IMR-90 (cell line): Measurements from ENCODE around the gene NR4A2. TPM values are rescaled to one million over a fixed set of nuclear protein-coding genes. Genes with fewer than 3 reads are reported as not detected.

ENCODE experiments used
- ATAC-seq: fragments of 200-7000 bp; cut with Tn5 transposase; 2 replicates; pipeline ENCODE4 v1.9.1; 2020; ENCODE audit warnings: low read depth, mild to moderate bottlenecking, moderate library complexity
- BruUV-seq: library from RNA; stranded (reverse); fragments of 400-500 nt; replicated peaks from 2 replicates; lab custom pipeline; 2021; lab: Mats Ljungman, UMichigan
- CTCF ChIA-PET: fragments of 300-600 bp; formaldehyde crosslinking; extraction: SDS; loops from one replicate; lab custom pipeline; 2021; ENCODE audit warnings: antibody characterized with exemption; lab: Yijun Ruan, JAX
- POLR2A ChIA-PET: fragments of 300-600 bp; sonication (Branson Sonifier 250); formaldehyde crosslinking; loops from one replicate; lab custom pipeline; 2022; ENCODE audit warnings: antibody characterized with exemption; ENCODE audit not compliant: unreplicated experiment; lab: Charles Lee
- DNase-seq: peaks from one replicate; pipeline ENCODE4 v3.0.0; 2013
- H2AFZ ChIP-seq: replicated peaks from 2 replicates; pipeline ENCODE3; 2013; ENCODE audit warnings: low read length, mild to moderate bottlenecking; ENCODE audit not compliant: poor library complexity
- H2AK5ac ChIP-seq: 2 replicates; pipeline ENCODE4 v1.6.1; 2013; ENCODE audit warnings: low read depth, low read length, inconsistent platforms
- H2AK9ac ChIP-seq: replicated peaks from 2 replicates; pipeline ENCODE3; 2013; ENCODE audit warnings: mild to moderate bottlenecking, low read depth, low read length, moderate library complexity; ENCODE audit not compliant: poor library complexity
- H2BK120ac ChIP-seq: 2 replicates; pipeline ENCODE4 v1.6.1; 2013; ENCODE audit warnings: low read depth, low read length, inconsistent platforms
- H2BK15ac ChIP-seq: 3 replicates; pipeline ENCODE4 v1.6.1; 2013; ENCODE audit warnings: low read depth, low read length, inconsistent platforms
- H2BK20ac ChIP-seq: 2 replicates; pipeline ENCODE4 v1.6.1; 2013; ENCODE audit warnings: low read depth, mild to moderate bottlenecking, inconsistent platforms, low read length, moderate library complexity
- H2BK5ac ChIP-seq: 2 replicates; pipeline ENCODE4 v1.6.1; 2013; ENCODE audit warnings: mild to moderate bottlenecking, low read depth, low read length, inconsistent platforms; ENCODE audit not compliant: poor library complexity, severe bottlenecking
- H3K14ac ChIP-seq: replicated peaks from 2 replicates; pipeline ENCODE4 v1.6.1; 2013; ENCODE audit warnings: low read depth, low read length, inconsistent platforms
- H3K18ac ChIP-seq: 2 replicates; pipeline ENCODE4 v1.6.1; 2013; ENCODE audit warnings: low read depth, low read length, control low read depth
- H3K23ac ChIP-seq: 2 replicates; pipeline ENCODE4 v1.6.1; 2013; ENCODE audit warnings: low read depth, low read length, inconsistent platforms
- H3K27ac ChIP-seq: 2 replicates; pipeline ENCODE4 v1.5.1; 2013; ENCODE audit warnings: mild to moderate bottlenecking, control low read depth, low read length; ENCODE audit not compliant: insufficient read depth
- H3K27me3 ChIP-seq: 2 replicates; pipeline ENCODE4 v1.6.1; 2013; ENCODE audit warnings: low read length; ENCODE audit not compliant: control insufficient read depth, insufficient read depth
- H3K36me3 ChIP-seq: 2 replicates; pipeline ENCODE4 v1.6.1; 2013; ENCODE audit warnings: low read length, mixed read lengths; ENCODE audit not compliant: control insufficient read depth, insufficient read depth
- H3K4ac ChIP-seq: 2 replicates; pipeline ENCODE4 v1.6.1; 2013; ENCODE audit warnings: low read depth, low read length, inconsistent platforms
- H3K4me1 ChIP-seq: 2 replicates; pipeline ENCODE4 v1.6.1; 2013; ENCODE audit warnings: low read length, mixed read lengths; ENCODE audit not compliant: control insufficient read depth, insufficient read depth
- H3K4me2 ChIP-seq: 2 replicates; pipeline ENCODE4 v1.6.1; 2013; ENCODE audit warnings: low read depth, mild to moderate bottlenecking, control low read depth, low read length, moderate library complexity
- H3K4me3 ChIP-seq: 2 replicates; pipeline ENCODE4 v1.5.1; 2013; ENCODE audit warnings: low read depth, mild to moderate bottlenecking, control low read depth, low read length, moderate library complexity; ENCODE audit not compliant: insufficient read depth
- H3K56ac ChIP-seq: 2 replicates; pipeline ENCODE4 v1.6.1; 2013; ENCODE audit warnings: low read length, inconsistent platforms; ENCODE audit not compliant: insufficient read depth; ENCODE audit errors: extremely low read depth
- H3K79me1 ChIP-seq, 2 experiments: 2 replicates each; pipeline ENCODE4 v1.6.1; 2013; ENCODE audit warnings: low read length in 2 of 2, inconsistent platforms in 1 of 2, low read depth in 1 of 2
- H3K9ac ChIP-seq: 2 replicates; pipeline ENCODE4 v1.6.1; 2013; ENCODE audit warnings: low read depth, low read length, control low read depth
- H3K9me1 ChIP-seq: 2 replicates; pipeline ENCODE4 v1.6.1; 2013; ENCODE audit warnings: low read length, inconsistent platforms; ENCODE audit not compliant: insufficient read depth
- H3K9me3 ChIP-seq: 2 replicates; pipeline ENCODE4 v1.6.1; 2013; ENCODE audit warnings: low read length; ENCODE audit not compliant: control insufficient read depth, insufficient read depth
- H4K20me1 ChIP-seq: 2 replicates; pipeline ENCODE4 v1.6.1; 2013; ENCODE audit warnings: low read length, inconsistent platforms; ENCODE audit not compliant: insufficient read depth
- H4K5ac ChIP-seq: 2 replicates; pipeline ENCODE4 v1.6.1; 2013; ENCODE audit warnings: mild to moderate bottlenecking, low read depth, low read length, control low read depth
- H4K8ac ChIP-seq, 2 experiments: 2 replicates each; pipeline ENCODE4 v1.6.1; 2013; ENCODE audit warnings: low read depth in 2 of 2, low read length in 2 of 2, control low read depth in 1 of 2, inconsistent platforms in 1 of 2
- H4K91ac ChIP-seq: 2 replicates; pipeline ENCODE4 v1.6.1; 2013; ENCODE audit warnings: low read depth, low read length, inconsistent platforms; ENCODE audit not compliant: insufficient read depth
- BHLHE40 ChIP-seq: fragments of 150-350 bp; IDR thresholded peaks from 2 replicates; pipeline ENCODE4 v1.6.1; 2016; ENCODE audit warnings: mild to moderate bottlenecking, low read depth, low read length
- CEBPB ChIP-seq: IDR thresholded peaks from 2 replicates; pipeline ENCODE4 v1.6.1; 2012; ENCODE audit warnings: low read depth, low read length, improper control_type of control experiment
- CHD1 ChIP-seq: IDR thresholded peaks from 2 replicates; pipeline ENCODE4 v1.6.1; 2012; ENCODE audit warnings: low read depth, low read length, improper control_type of control experiment
- CTCF ChIP-seq: conservative IDR thresholded peaks from 2 replicates; pipeline ENCODE4 v1.5.1; 2012; ENCODE audit warnings: mild to moderate bottlenecking, low read depth, low read length, improper control_type of control experiment
- ELK1 ChIP-seq: fragments of 150-350 bp; IDR thresholded peaks from 2 replicates; pipeline ENCODE4 v1.6.1; 2016; ENCODE audit warnings: low read depth, mild to moderate bottlenecking, low read length, moderate library complexity, borderline replicate concordance
- FOS ChIP-seq: fragments of 150-350 bp; IDR thresholded peaks from 2 replicates; pipeline ENCODE4 v1.6.1; 2016; ENCODE audit warnings: low read depth, low read length
- MAFK ChIP-seq: IDR thresholded peaks from 2 replicates; pipeline ENCODE4 v1.6.1; 2012; ENCODE audit warnings: low read depth, low read length, improper control_type of control experiment
- MAZ ChIP-seq: IDR thresholded peaks from 2 replicates; pipeline ENCODE4 v1.6.1; 2012; ENCODE audit warnings: low read depth, mild to moderate bottlenecking, low read length, improper control_type of control experiment, moderate library complexity, borderline replicate concordance
- MXI1 ChIP-seq: IDR thresholded peaks from 2 replicates; pipeline ENCODE4 v1.6.1; 2012; ENCODE audit warnings: low read depth, mild to moderate bottlenecking, low read length, moderate library complexity, borderline replicate concordance
- NFE2L2 ChIP-seq: fragments of 150-350 bp; IDR thresholded peaks from 2 replicates; pipeline ENCODE4 v1.6.1; 2016; ENCODE audit warnings: low read depth, mild to moderate bottlenecking, low read length
- POLR2A ChIP-seq: IDR thresholded peaks from 2 replicates; pipeline ENCODE4 v1.6.1; 2012; ENCODE audit warnings: mild to moderate bottlenecking, low read depth, low read length
- RAD21 ChIP-seq: IDR thresholded peaks from 2 replicates; pipeline ENCODE4 v1.6.1; 2012; ENCODE audit warnings: low read length, improper control_type of control experiment
- RCOR1 ChIP-seq: IDR thresholded peaks from 2 replicates; pipeline ENCODE4 v1.6.1; 2012; ENCODE audit warnings: mild to moderate bottlenecking, low read length, improper control_type of control experiment; ENCODE audit not compliant: insufficient replicate concordance
- RFX5 ChIP-seq: IDR thresholded peaks from 2 replicates; pipeline ENCODE4 v1.8.0; 2012; ENCODE audit warnings: low read depth, mild to moderate bottlenecking, low read length, moderate library complexity
- SMC3 ChIP-seq: fragments of 150-350 bp; IDR thresholded peaks from 2 replicates; pipeline ENCODE4 v1.6.1; 2016; ENCODE audit warnings: low read depth, mild to moderate bottlenecking, antibody characterized with exemption, low read length, moderate library complexity
- USF2 ChIP-seq: fragments of 150-350 bp; IDR thresholded peaks from 2 replicates; pipeline ENCODE4 v1.6.1; 2017; ENCODE audit warnings: mild to moderate bottlenecking, antibody characterized with exemption, low read length, low read depth
- WGBS, 2 experiments: methylation state at CpG; one replicate each; pipeline versions ENCODE4 v1.1.5 to v1.1.7; 2013; ENCODE audit warnings: missing lambda C conversion rate in 2 of 2; ENCODE audit not compliant: insufficient read length in 1 of 2; ENCODE audit errors: extremely low coverage in 2 of 2; 5-methylcytosine and 5-hydroxymethylcytosine counted together
- dilution Hi-C: fragments of 300-500 bp; cut with HindIII; formaldehyde crosslinking; loops from one replicate; pipeline ENCODE4 v1.14.3; 2018; ENCODE audit warnings: low sequenced_read_pairs; ENCODE audit not compliant: unreplicated experiment
- in situ Hi-C: fragments of 300-500 bp; cut with MboI; formaldehyde crosslinking; loops from 3 replicates; pipeline ENCODE4 v1.14.3; 2019; ENCODE audit warnings: low sequenced_read_pairs, inconsistent platforms, mixed read lengths
- intact Hi-C: fragments of 100-400 bp; cut with micrococcal nuclease; formaldehyde crosslinking; loops from 2 replicates; pipeline ENCODE4 v1.10.0; 2022
- polyA plus RNA-seq, 3 experiments: library from polyadenylated mRNA; depleted of rRNA; stranded (reverse); fragments of >200 nt; gene quantifications; 2 replicates each; pipeline ENCODE4 v1.2.3, GENCODE V29; 2012; ENCODE audit warnings: low replicate concordance in 1 of 3
- total RNA-seq: library from RNA; depleted of rRNA; stranded (reverse); fragments of >200 nt; gene quantifications from 2 replicates; pipeline ENCODE4 v1.2.3, GENCODE V29; 2012

The NR4A2 gene
- total and polyA plus RNA-seq, 2 of the 4 experiments (the other 2 are of a cell fraction) = 0.72 to 2.3 TPM

GRCh38 chr2:156338578-156338977 lies 6.1 kb upstream of the NR4A2 start:
- Histone ChIP-seq H3K4me2 (no peak overlapping the region), H3K9ac (no peak overlapping the region), H3K36me3 (no peaks in the 10 kb centered on the region), H3K9me3 (no peaks in the 10 kb centered on the region), H3K56ac (no peak overlapping the region), H4K20me1 (no peaks in the 10 kb centered on the region), H3K79me1 (peaks cover 8 to 13% of the 10 kb centered on the region in 2 experiments; a peak in 3 of 4 replicates), H3K9me1 (no peaks in the 10 kb centered on the region), H3K18ac (no peak overlapping the region), H3K27ac (no peak overlapping the region), H2AFZ (no peak overlapping the region), H3K23ac (no peak overlapping the region), H3K4ac (no peak overlapping the region), H3K4me3 (no peak overlapping the region), H3K14ac (no peak overlapping the region), H4K5ac (no peak overlapping the region), H2AK5ac (no peak overlapping the region; the same call in 1 of the 2 replicates), H2BK120ac (no peak overlapping the region), H3K4me1 (no peaks in the 10 kb centered on the region), H2BK5ac (no peak overlapping the region), H2AK9ac (no peak overlapping the region), H2BK15ac (no peak overlapping the region), H3K27me3 (no peaks in the 10 kb centered on the region), H4K8ac (no peak overlapping the region), H2BK20ac (no peak overlapping the region), H4K91ac (no peak overlapping the region)
- dilution Hi-C loops = no loop called here
- in situ Hi-C loops = loop anchor here (25.0 kb wide), 3 partner anchors 249 to 1524 kb away; no protein-coding TSS in a partner anchor
- ATAC-seq (no peak), DNase-seq (no peak)
- ChIA-PET POLR2A (no interaction called here), CTCF (no interaction called here)
- no TSS peak for BruUV-seq
- no CpG with 5 or more reads among the region's 2 CpGs for WGBS, 2 experiments
- no peak for TF ChIP-seq SMC3
- no peak for TF ChIP-seq CTCF
- no peak for TF ChIP-seq MXI1
- TF ChIP-seq NFE2L2 = no peak
- no peak for TF ChIP-seq CEBPB
- no peak for TF ChIP-seq CHD1
- TF ChIP-seq RCOR1 = no peak
- TF ChIP-seq RFX5 = no peak
- no peak for TF ChIP-seq POLR2A
- TF ChIP-seq MAFK = no peak
- TF ChIP-seq MAZ = no peak
- no peak for TF ChIP-seq BHLHE40
- TF ChIP-seq USF2 = no peak
- no peak for TF ChIP-seq ELK1
- no peak for TF ChIP-seq RAD21
- TF ChIP-seq FOS = no peak
- intact Hi-C loops = loop anchor here (10.0 kb wide), 2 partner anchors 126 to 476 kb away; no protein-coding TSS in a partner anchor
